Subcutaneous adipose tissue (tissue), 4 donors: ENCODE data around the gene SUGP2. TPM values are rescaled to one million over a fixed set of nuclear protein-coding genes. Genes with fewer than 3 reads are reported as not detected.

Experiments
- total RNA-seq, 4 donors: library from RNA; depleted of rRNA; stranded (reverse); fragments of >200 nt; gene quantifications; one replicate each; pipeline ENCODE4 v1.1.0, GENCODE V29; 2016
- TF ChIP-seq, protein P1 (sequence below): fragments of 450-650 bp; IDR thresholded peaks from one replicate; pipeline ENCODE4 v1.5.1; 2016; ENCODE audit warnings: low read depth, mild to moderate bottlenecking, control low read depth, antibody characterized with exemption, moderate library complexity

SUGP2 gene
- total RNA-seq, 4 donors from 2014 or later = 29.2 to 59.5 (median 42.2) TPM

DNA sequence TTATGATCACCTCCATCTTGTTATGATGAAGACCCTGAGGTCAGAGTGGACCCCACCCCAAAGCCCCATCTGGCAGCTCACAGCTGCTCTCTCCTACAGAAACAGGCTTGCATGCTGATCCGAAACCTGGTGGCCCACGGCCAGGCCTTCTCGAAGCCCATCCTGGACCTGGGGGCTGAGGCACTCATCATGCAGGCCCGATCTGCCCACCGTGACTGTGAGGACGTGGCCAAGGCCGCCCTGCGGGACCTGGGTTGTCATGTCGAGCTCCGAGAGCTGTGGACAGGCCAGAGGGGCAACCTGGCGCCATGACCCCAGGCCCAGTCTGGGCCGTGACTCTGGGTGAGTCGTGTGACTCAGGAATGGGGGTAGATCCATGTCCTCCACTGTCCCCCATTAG, 24.0 kb upstream of the SUGP2 start:
- TF ChIP-seq, protein P1, sequence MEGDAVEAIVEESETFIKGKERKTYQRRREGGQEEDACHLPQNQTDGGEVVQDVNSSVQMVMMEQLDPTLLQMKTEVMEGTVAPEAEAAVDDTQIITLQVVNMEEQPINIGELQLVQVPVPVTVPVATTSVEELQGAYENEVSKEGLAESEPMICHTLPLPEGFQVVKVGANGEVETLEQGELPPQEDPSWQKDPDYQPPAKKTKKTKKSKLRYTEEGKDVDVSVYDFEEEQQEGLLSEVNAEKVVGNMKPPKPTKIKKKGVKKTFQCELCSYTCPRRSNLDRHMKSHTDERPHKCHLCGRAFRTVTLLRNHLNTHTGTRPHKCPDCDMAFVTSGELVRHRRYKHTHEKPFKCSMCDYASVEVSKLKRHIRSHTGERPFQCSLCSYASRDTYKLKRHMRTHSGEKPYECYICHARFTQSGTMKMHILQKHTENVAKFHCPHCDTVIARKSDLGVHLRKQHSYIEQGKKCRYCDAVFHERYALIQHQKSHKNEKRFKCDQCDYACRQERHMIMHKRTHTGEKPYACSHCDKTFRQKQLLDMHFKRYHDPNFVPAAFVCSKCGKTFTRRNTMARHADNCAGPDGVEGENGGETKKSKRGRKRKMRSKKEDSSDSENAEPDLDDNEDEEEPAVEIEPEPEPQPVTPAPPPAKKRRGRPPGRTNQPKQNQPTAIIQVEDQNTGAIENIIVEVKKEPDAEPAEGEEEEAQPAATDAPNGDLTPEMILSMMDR = no peak

DNA sequence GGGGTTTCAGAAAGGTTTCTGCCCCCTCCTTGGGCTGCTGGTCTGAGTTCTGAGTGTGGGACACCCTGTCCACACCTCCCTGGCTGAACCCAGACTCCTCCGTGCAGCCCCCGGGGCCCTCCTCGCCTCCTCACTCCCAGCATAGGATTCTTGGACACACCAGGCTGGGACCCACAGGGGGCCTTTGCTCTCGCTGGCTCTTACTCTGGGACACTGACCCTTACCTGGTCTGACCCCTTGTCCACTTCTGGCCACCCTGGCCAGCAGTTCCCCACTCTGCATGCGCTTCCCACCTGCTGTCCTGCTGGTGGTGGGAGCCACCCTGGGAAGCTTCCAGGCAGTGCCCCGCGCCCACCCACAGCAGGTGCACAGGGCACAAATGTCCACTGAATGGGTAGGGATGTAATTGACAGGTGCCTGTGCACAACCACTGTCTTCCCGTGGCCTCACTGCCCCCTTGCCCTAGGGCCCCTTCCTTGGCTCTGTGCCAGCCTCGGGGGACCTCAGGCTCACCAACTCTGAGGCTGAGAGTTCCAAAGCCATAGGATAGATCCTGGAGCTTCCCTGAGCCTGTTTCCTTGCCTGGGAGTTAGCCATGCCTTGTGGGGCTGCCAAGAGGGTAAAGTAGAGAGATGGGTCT, 23.4 kb upstream of the SUGP2 start:
- TF ChIP-seq, protein P1 = no peak

DNA sequence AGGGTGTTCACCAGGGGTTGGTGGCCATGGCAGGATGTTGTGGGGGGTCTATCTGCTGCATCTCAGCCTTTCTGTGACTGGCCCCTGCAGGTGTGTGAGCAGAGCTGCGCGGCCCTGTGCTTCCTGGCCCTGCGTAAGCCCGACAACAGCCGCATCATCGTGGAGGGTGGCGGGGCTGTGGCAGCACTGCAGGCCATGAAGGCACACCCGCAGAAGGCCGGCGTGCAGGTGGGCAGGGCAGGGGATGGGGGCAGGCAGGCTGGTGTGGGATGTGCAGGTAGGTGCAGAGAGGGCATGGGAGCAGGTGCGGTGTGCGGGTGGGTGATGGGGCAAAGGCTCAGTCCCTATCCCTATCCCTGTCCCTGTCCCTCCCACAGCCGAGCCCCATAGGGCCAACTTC, 22.4 kb upstream of the SUGP2 start:
- TF ChIP-seq, protein P1 = no peak

DNA sequence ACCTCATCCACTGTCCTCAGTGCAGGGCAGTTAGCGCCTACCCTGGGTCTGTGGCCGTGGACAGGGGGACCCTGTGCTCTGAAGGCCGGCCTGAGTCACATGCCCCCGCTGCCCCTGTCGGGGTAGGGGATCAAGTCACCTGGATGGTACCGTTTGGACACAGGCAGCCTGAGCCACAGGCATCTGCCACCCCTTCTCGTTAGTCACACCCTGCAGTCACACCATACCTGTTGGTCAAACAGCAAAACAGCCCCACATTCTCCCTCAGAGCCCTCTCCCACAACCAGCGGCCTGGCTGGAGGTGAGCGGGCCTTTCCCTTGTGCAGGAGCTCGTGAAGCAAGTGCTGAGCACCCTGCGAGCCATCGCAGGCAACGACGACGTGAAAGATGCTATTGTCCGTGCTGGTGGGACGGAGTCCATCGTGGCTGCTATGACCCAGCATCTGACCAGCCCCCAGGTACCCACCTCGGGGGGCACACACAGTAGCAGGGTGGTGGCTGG, 21.7 kb upstream of the SUGP2 start:
- TF ChIP-seq, protein P1 = no peak

DNA sequence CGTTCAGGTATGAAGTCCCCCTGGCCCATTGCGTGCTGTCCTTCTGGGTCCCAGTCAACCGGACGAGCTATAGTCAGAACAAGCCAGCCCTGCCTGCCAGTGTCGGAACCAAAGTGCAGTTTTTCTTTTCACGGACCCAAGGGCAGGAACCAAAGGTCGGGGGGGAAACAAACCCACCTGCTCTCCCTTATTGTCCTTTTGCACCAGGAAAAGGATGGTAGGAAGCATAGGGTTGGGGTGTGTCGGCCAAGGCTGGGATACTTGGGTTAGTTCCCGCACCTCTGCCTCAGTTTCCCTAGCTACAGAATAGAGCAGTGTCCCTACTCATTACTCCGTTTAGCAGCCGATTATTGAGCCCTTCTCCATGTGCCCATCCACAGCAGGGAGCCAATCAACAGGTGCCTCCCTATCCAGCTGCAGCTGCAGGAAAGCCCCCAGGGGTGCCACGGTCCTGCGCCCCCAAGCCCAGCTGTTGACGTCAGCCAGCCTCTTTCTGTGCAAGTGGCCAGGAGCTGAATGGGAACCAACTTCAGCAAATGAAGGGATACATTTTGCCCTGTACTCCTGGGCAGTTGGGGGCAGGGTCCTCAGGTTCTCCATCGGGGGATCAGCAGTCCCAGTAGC, 21.1 kb upstream of the SUGP2 start:
- TF ChIP-seq, protein P1 = no peak

DNA sequence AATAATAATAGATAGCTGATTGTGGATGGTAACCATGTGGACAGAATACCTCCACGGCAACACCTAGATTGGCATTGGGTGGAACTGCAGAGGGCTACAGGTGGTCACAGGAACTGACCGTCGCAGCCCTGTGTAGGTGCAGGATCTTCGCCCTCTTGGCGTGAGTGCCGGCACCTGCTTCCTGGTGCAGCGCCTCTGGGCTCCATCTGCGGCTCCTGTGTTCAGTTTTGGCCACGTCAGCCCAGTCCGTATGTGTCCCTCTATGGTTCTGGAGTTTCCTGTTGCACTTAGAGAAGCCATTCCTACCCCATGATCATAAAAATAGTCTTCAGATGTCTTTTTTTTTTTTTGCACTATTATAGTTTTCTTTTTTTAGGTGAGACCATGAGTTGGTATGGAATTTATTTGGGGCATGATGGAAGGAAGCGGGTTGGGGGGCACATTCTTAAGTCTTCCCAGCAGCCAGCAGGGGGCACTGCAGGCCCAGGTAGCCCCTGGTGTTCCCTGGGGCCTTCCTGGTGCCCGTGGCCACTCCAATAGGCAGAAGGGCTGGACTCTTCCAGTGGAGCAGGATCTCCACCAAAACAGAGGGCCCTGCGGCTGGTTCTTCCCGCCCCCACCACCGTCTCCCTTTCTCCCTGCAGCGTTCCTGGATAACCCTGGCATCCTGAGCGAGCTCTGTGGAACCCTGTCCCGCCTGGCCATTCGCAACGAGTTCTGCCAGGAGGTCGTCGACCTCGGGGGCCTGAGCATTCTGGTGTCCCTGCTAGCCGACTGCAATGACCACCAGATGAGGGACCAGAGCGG, 20.4 kb upstream of the SUGP2 start:
- TF ChIP-seq, protein P1 = no peak

DNA sequence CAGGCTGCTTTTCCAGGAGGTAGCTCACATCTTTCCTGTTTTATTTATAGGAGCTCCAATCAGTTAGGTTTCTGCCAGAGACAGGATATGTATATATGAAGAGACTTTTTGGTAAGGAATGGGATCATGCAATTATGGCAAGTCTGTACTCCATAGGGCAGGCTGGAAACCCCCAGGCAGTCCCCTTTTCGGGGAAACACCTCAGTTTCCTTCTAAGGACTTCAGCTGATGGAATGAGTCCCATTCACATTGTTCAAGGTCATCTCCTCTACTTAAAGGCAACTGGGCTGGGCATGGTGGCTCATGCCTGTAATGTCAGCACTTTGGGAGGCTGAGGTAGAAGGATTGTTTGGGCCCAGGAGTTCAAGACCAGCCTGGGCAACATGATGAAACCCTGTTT, 19.6 kb upstream of the SUGP2 start:
- TF ChIP-seq, protein P1 = no peak
